PC-3 (cell line): ENCODE results near the gene RNF222. TPM values are rescaled to one million over a fixed set of nuclear protein-coding genes. Genes with fewer than 3 reads are reported as not detected.
A peak's percentile ranks its signal among the peaks of the same experiment; 100 is the strongest.
"Not testable (repeated sequence)": the region's sequence is repeated elsewhere in the genome, so short reads cannot be mapped to it uniquely, and the experiment has no call there.

ENCODE experiments used
- ATAC-seq: fragments of 200-7000 bp; cut with Tn5 transposase; 2 replicates; pipeline ENCODE4 v1.9.1; 2020; ENCODE audit warnings: mild to moderate bottlenecking, moderate library complexity
- BruUV-seq: library from RNA; stranded (reverse); fragments of 400-500 nt; replicated peaks from 2 replicates; lab custom pipeline; 2021; lab: Mats Ljungman, UMichigan
- CTCF ChIA-PET: fragments of 300-600 bp; sonication (Branson Sonifier 250); formaldehyde crosslinking; loops from one replicate; lab custom pipeline; 2022; ENCODE audit warnings: antibody characterized with exemption; lab: Charles Lee
- POLR2A ChIA-PET: fragments of 300-600 bp; sonication (Branson Sonifier 250); formaldehyde crosslinking; loops from one replicate; lab custom pipeline; 2022; ENCODE audit warnings: antibody characterized with exemption; ENCODE audit not compliant: unreplicated experiment; lab: Charles Lee
- DNase-seq: peaks from one replicate; pipeline ENCODE4 v3.0.0-alpha.2; 2015
- H2AFZ ChIP-seq: fragments of 300-600 bp; sonication (generic); 2 replicates; pipeline ENCODE4 v1.6.0; 2016; ENCODE audit warnings: antibody characterized with exemption, low read length
- H3F3A ChIP-seq: fragments of 300-600 bp; sonication (generic); one replicate; pipeline ENCODE4 v1.6.0; 2017; ENCODE audit warnings: antibody characterized with exemption, low read length, control low read depth, mild to moderate bottlenecking; ENCODE audit not compliant: unreplicated experiment
- H3K27ac ChIP-seq: fragments of 300-600 bp; sonication (generic); 2 replicates; pipeline ENCODE4 v1.5.1; 2016; ENCODE audit warnings: mild to moderate bottlenecking, low read length
- H3K27me3 ChIP-seq: fragments of 300-600 bp; sonication (generic); 2 replicates; pipeline ENCODE4 v1.6.1; 2016; ENCODE audit warnings: low read length, mixed read lengths
- H3K36me3 ChIP-seq: fragments of 300-600 bp; sonication (generic); 2 replicates; pipeline ENCODE4 v1.6.1; 2016; ENCODE audit warnings: low read depth, mixed run types, low read length, mixed read lengths
- H3K4me1 ChIP-seq: fragments of 300-600 bp; sonication (generic); 2 replicates; pipeline ENCODE4 v1.5.1; 2016; ENCODE audit warnings: low read length; ENCODE audit not compliant: insufficient read depth
- H3K4me2 ChIP-seq: fragments of 300-600 bp; sonication (generic); 2 replicates; pipeline ENCODE4 v1.6.0; 2016; ENCODE audit warnings: low read length
- H3K4me3 ChIP-seq: fragments of 300-600 bp; sonication (generic); 2 replicates; pipeline ENCODE4 v1.5.1; 2016; ENCODE audit warnings: mild to moderate bottlenecking, low read length, mixed read lengths
- H3K79me2 ChIP-seq: fragments of 300-600 bp; sonication (generic); 2 replicates; pipeline ENCODE4 v1.6.1; 2017; ENCODE audit warnings: low read length, mixed read lengths
- H3K9ac ChIP-seq: fragments of 300-600 bp; sonication (generic); 2 replicates; pipeline ENCODE4 v1.6.0; 2016; ENCODE audit warnings: mild to moderate bottlenecking, low read length
- H3K9me2 ChIP-seq: fragments of 300-600 bp; sonication (generic); replicated peaks from 2 replicates; pipeline ENCODE4 v1.6.1; 2016; ENCODE audit warnings: mixed run types, low read length, mixed read lengths
- H3K9me3 ChIP-seq: fragments of 300-600 bp; sonication (generic); 2 replicates; pipeline ENCODE4 v1.6.1; 2016; ENCODE audit warnings: low read length, mixed read lengths
- H4K20me1 ChIP-seq: fragments of 300-600 bp; sonication (generic); 2 replicates; pipeline ENCODE4 v1.6.1; 2016; ENCODE audit warnings: low read length, mixed read lengths
- EZH2 ChIP-seq: fragments of 300-600 bp; sonication (generic); IDR thresholded peaks from one replicate; pipeline ENCODE4 v1.6.1; 2017; ENCODE audit warnings: antibody characterized with exemption, mild to moderate bottlenecking, low read length; ENCODE audit not compliant: unreplicated experiment
- EZH2phosphoT487 ChIP-seq: fragments of 300-600 bp; sonication (generic); IDR thresholded peaks from 2 replicates; pipeline ENCODE4 v1.6.1; 2018; ENCODE audit warnings: mild to moderate bottlenecking, antibody characterized with exemption, low read length, borderline replicate concordance
- intact Hi-C: fragments of 100-400 bp; cut with micrococcal nuclease; formaldehyde crosslinking; loops from 2 replicates; pipeline ENCODE4 v1.9.0; 2023
- total RNA-seq: library from RNA; depleted of rRNA; stranded (reverse); fragments of >200 nt; gene quantifications from 2 replicates; pipeline ENCODE4 v1.2.3, GENCODE V29; 2014
- TF ChIP-seq, protein P1 (sequence below): fragments of 300-600 bp; sonication (generic); conservative IDR thresholded peaks from 2 replicates; pipeline ENCODE4 v1.5.1; 2017; ENCODE audit warnings: antibody characterized with exemption, low read depth, mild to moderate bottlenecking, low read length

RNF222 gene
- total RNA-seq, 1 experiment from 2014 or later = 0.07 TPM

DNA sequence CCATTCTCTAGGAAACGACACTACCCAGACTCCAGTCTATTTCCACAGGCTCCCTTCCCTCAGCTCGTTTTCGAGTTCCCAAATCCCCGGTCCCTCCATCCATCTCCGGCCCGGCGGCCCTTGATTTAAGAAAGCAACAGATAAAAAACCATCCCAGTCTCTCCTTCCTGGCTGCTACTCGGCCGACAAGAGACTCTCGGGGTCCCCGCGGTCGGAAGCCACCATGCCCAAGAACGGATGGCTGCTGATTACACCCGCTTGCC is 14.8 kb downstream of the RNF222 start:
- peaks cover 47% of the 10 kb centered on the region for H3K79me2 ChIP-seq
- peak overlapping the region; percentile 96 for H3K4me3 ChIP-seq
- no peaks in the 10 kb centered on the region for H3F3A ChIP-seq
- H3K9me2 ChIP-seq = no peaks in the 10 kb centered on the region
- DNase-seq = no peak
- no peaks in the 10 kb centered on the region for H3K9me3 ChIP-seq
- peaks cover 23% of the 10 kb centered on the region for H4K20me1 ChIP-seq
- CTCF ChIA-PET = no interaction called here
- H3K27ac ChIP-seq = peak overlapping the region; percentile 39
- H2AFZ ChIP-seq = peak overlapping the region; percentile 55
- no peak for ATAC-seq
- peaks cover 42% of the 10 kb centered on the region for H3K36me3 ChIP-seq
- TF ChIP-seq EZH2phosphoT487 (no peak), EZH2 (no peak)
- TF ChIP-seq, protein P1, sequence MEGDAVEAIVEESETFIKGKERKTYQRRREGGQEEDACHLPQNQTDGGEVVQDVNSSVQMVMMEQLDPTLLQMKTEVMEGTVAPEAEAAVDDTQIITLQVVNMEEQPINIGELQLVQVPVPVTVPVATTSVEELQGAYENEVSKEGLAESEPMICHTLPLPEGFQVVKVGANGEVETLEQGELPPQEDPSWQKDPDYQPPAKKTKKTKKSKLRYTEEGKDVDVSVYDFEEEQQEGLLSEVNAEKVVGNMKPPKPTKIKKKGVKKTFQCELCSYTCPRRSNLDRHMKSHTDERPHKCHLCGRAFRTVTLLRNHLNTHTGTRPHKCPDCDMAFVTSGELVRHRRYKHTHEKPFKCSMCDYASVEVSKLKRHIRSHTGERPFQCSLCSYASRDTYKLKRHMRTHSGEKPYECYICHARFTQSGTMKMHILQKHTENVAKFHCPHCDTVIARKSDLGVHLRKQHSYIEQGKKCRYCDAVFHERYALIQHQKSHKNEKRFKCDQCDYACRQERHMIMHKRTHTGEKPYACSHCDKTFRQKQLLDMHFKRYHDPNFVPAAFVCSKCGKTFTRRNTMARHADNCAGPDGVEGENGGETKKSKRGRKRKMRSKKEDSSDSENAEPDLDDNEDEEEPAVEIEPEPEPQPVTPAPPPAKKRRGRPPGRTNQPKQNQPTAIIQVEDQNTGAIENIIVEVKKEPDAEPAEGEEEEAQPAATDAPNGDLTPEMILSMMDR = no peak
- H3K27me3 ChIP-seq = no peaks in the 10 kb centered on the region
- H3K4me2 ChIP-seq = peak overlapping the region; percentile 99
- H3K4me1 ChIP-seq = peaks cover 27% of the 10 kb centered on the region
- no TSS peak for BruUV-seq
- intact Hi-C loops = loop anchor here (1.0 kb wide), 1 partner anchor 53 kb away; no protein-coding TSS in a partner anchor
- POLR2A ChIA-PET = interaction anchor here (0.7 kb wide), 1 partner anchor 87 kb away, joined by 4 read pairs; no protein-coding TSS in a partner anchor
- H3K9ac ChIP-seq = peak overlapping the region; percentile 98

DNA sequence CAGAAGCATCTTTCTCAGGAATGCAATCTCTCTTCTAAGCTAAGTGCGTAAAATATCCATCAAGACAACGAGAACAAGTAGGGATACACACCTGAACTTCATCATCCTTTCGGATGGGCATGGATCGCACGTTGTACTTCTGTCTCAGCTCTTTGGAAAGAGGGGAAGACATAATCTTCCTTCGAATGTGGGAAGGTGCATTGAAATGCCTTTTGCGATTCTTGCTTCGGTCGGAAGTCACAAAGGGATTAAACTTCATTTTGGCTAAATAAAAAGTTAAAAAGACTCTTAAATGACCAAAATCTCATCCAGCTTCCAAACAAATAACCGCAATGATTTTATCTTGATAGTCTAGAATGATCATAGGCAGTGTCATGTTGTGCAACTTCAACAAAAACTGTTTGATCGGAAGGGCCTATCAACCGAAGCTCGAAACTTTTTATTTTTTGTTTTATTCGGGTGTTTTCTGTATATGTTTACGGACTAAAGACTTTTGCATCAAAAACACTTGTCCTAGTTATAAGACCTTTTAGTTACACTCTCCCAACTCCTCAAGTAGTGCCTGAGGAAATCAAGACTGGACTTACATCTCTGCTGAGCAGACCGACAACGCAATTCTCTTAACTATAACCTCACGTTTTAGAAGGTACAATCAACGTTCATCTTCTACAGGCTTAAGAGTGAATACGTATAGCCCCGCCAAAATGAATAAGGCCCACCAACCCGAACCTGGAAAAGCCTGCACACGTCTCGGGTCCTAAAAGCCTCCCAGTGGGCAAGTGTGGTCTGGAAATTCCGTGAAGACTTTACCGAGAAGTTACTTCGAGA is 15.4 kb downstream of the RNF222 start:
- BruUV-seq = TSS peak; percentile 74
- no peaks in the 10 kb centered on the region for H3K27me3 ChIP-seq
- H3K9me3 ChIP-seq = no peaks in the 10 kb centered on the region
- peaks cover 27% of the 10 kb centered on the region for H3K4me1 ChIP-seq
- CTCF ChIA-PET = no interaction called here
- ATAC-seq (no peak), DNase-seq (peak; percentile 4)
- peak overlapping the region; percentile 96 for H3K4me3 ChIP-seq
- H2AFZ ChIP-seq = peak overlapping the region; percentile 55
- intact Hi-C loops = no loop called here
- no peaks in the 10 kb centered on the region for H3K9me2 ChIP-seq
- TF ChIP-seq EZH2phosphoT487 (no peak), EZH2 (no peak)
- TF ChIP-seq, protein P1 = no peak
- peaks cover 42% of the 10 kb centered on the region for H3K36me3 ChIP-seq
- H3F3A ChIP-seq = peaks cover 2% of the 10 kb centered on the region
- H4K20me1 ChIP-seq = peaks cover 23% of the 10 kb centered on the region
- POLR2A ChIA-PET = interaction anchor here (0.7 kb wide), 1 partner anchor 87 kb away, joined by 4 read pairs; no protein-coding TSS in a partner anchor
- H3K27ac ChIP-seq = peak overlapping the region; percentile 39
- peaks cover 47% of the 10 kb centered on the region for H3K79me2 ChIP-seq
- peak overlapping the region; percentile 98 for H3K9ac ChIP-seq
- peak overlapping the region; percentile 99 for H3K4me2 ChIP-seq

DNA sequence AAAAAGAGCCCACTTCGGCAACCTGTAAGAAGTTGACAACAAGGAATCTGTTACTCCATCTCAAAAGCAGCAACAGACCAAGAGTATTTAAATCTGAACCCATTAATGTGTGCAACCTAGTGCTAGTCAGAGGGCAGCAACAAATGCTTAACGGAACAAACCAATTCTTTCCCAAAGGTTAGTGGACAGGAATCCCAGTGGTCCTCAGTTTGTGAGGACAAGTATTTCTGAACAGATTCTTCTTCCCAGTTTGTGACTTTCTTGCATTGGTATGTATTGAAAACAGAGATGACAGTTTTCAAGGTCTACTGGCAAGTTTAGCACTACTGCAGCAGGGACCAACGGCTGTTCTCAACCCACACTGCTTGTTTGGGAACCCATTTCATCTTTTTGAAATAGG is 17.6 kb downstream of the RNF222 start:
- DNase-seq (no peak), ATAC-seq (no peak)
- no TSS peak for BruUV-seq
- H3K9me2 ChIP-seq = no peaks in the 10 kb centered on the region
- intact Hi-C loops = no loop called here
- H3F3A ChIP-seq = peaks cover 6% of the 10 kb centered on the region
- H3K27ac ChIP-seq = no peak overlapping the region
- H3K36me3 ChIP-seq = peaks cover 42% of the 10 kb centered on the region
- H3K9ac ChIP-seq = no peak overlapping the region
- ChIA-PET POLR2A (interaction anchor here (0.7 kb wide), 1 partner anchor 40 kb away, joined by 3 read pairs; no protein-coding TSS in a partner anchor), CTCF (no interaction called here)
- no peaks in the 10 kb centered on the region for H3K9me3 ChIP-seq
- H3K4me3 ChIP-seq = peak overlapping the region; percentile 96; the same call in 1 of the 2 replicates
- TF ChIP-seq, protein P1 = no peak
- H2AFZ ChIP-seq = no peak overlapping the region
- H3K4me2 ChIP-seq = peak overlapping the region; percentile 99
- peaks cover 36% of the 10 kb centered on the region for H3K4me1 ChIP-seq
- peaks cover 23% of the 10 kb centered on the region for H4K20me1 ChIP-seq
- H3K79me2 ChIP-seq = peaks cover 54% of the 10 kb centered on the region
- H3K27me3 ChIP-seq = no peaks in the 10 kb centered on the region

DNA sequence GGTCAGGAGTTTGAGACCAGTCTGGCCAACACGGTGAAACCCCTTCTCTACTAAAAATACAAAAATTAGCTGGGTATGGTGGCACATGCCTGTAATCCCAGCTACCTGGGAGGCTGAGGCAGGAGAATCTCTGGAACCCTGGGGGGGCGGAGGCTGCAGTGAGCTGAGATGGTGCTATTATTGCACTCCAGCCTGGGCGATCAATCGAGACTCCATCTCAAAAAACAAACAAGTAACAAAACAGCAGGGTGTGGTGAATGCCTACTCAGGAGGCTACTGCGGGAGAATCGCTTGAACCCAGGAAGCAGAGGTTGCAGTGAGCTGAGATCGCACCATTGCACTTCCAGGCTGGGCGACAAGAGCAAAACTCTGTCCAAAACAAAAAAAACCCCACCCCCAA is 19.5 kb downstream of the RNF222 start:
- H3F3A ChIP-seq, H3K9me3 ChIP-seq, DNase-seq, BruUV-seq, ATAC-seq, H3K9ac ChIP-seq, H3K9me2 ChIP-seq, CTCF ChIA-PET, intact Hi-C loops, H2AFZ ChIP-seq, H3K27me3 ChIP-seq, H3K27ac ChIP-seq, POLR2A ChIA-PET, H3K4me3 ChIP-seq, H3K4me2 ChIP-seq: not testable (repeated sequence)
- Histone ChIP-seq H3K4me1 (peaks cover 28% of the 10 kb centered on the region), H3K79me2 (peaks cover 47% of the 10 kb centered on the region), H4K20me1 (peaks cover 23% of the 10 kb centered on the region), H3K36me3 (peaks cover 42% of the 10 kb centered on the region)
